HepG2 (cell line): ENCODE measurements around the gene SYT14. TPM values are rescaled to one million over a fixed set of nuclear protein-coding genes. Genes with fewer than 3 reads are reported as not detected.

ENCODE experiments used
- ATAC-seq: fragments of 200-7000 bp; cut with Tn5 transposase; 3 replicates; pipeline ENCODE4 v1.9.1; 2020; ENCODE audit warnings: mild to moderate bottlenecking, moderate library complexity
- BruUV-seq: library from RNA; stranded (reverse); fragments of 400-500 nt; replicated peaks from 2 replicates; lab custom pipeline; 2021; lab: Mats Ljungman, UMichigan
- CTCF ChIA-PET: fragments of 300-600 bp; formaldehyde crosslinking; extraction: SDS; loops from one replicate; lab custom pipeline; 2021; ENCODE audit warnings: low total read pairs, inconsistent platforms, low intra/inter-chr PET ratio; lab: Yijun Ruan, JAX
- POLR2A ChIA-PET: fragments of 350-600 bp; sonication (Branson Sonifier 250); formaldehyde crosslinking; loops from one replicate; lab custom pipeline; 2020; ENCODE audit warnings: antibody characterized with exemption, inconsistent platforms; lab: Yijun Ruan, JAX
- DNase-seq: peaks from one replicate; pipeline ENCODE4 v3.0.0-alpha.2; 2015; ENCODE audit warnings: low spot score
- FAIRE-seq: peaks from 3 replicates; lab custom pipeline; 2011; peaks lifted over from hg19 to GRCh38; lab: Jason Lieb, UNC
- H2AFZ ChIP-seq: one replicate; pipeline ENCODE4 v1.6.1; 2011; ENCODE audit warnings: low read length, inconsistent platforms
- H3K27ac ChIP-seq: fragments of 300-600 bp; 3 replicates; pipeline ENCODE4 v1.8.0; 2011; ENCODE audit warnings: mixed run types, mild to moderate bottlenecking, mixed read lengths, low read length, inconsistent platforms; ENCODE audit not compliant: insufficient read depth; ENCODE audit errors: extremely low read length
- H3K27me3 ChIP-seq, 2 experiments: fragments of 200-600 bp in 1 of 2; 2 replicates in 1 of 2; 3 replicates in 1 of 2; pipeline versions ENCODE4 v1.6.0 to v1.8.0; 2011; ENCODE audit warnings: low read length in 2 of 2, mild to moderate bottlenecking in 2 of 2, moderate library complexity in 2 of 2, inconsistent platforms in 1 of 2; ENCODE audit not compliant: insufficient read depth in 2 of 2, control insufficient read depth in 1 of 2
- H3K36me3 ChIP-seq, 2 experiments: fragments of 200-600 bp in 1 of 2; replicated peaks in 1 of 2; 2 replicates in 1 of 2; 3 replicates in 1 of 2; pipeline versions ENCODE4 v1.5.1 to v1.8.0; 2011; ENCODE audit warnings: low read length in 2 of 2, inconsistent platforms in 1 of 2; ENCODE audit not compliant: insufficient read depth in 2 of 2, control insufficient read depth in 1 of 2
- H3K4me1 ChIP-seq: 2 replicates; pipeline ENCODE4 v1.5.1; 2012; ENCODE audit warnings: low read length, inconsistent platforms; ENCODE audit not compliant: insufficient read depth
- H3K4me2 ChIP-seq: 2 replicates; pipeline ENCODE4 v1.6.0; 2011; ENCODE audit warnings: low read depth, low read length, inconsistent platforms
- H3K4me3 ChIP-seq, 3 experiments: fragments of 200-600 bp in 1 of 3; sonication (generic), shearing (Covaris generic) in 1 of 3; replicated peaks in 1 of 3; 2 replicates each; pipeline ENCODE4 v1.5.1; 2011 to 2016; ENCODE audit warnings: low read length in 3 of 3, inconsistent platforms in 2 of 3, low read depth in 2 of 3, mild to moderate bottlenecking in 2 of 3, control low read depth in 1 of 3, mixed read lengths in 1 of 3; ENCODE audit not compliant: insufficient read depth in 1 of 3
- H3K79me2 ChIP-seq: one replicate; pipeline ENCODE4 v1.6.1; 2011; ENCODE audit warnings: low read length, inconsistent platforms; ENCODE audit not compliant: insufficient read depth
- H3K9ac ChIP-seq: 2 replicates; pipeline ENCODE4 v1.6.0; 2011; ENCODE audit warnings: mild to moderate bottlenecking, low read depth, low read length, inconsistent platforms; ENCODE audit not compliant: insufficient read depth
- H3K9me3 ChIP-seq: 2 replicates; pipeline ENCODE4 v1.5.1; 2012; ENCODE audit warnings: mild to moderate bottlenecking, low read length
- H4K20me1 ChIP-seq: 2 replicates; pipeline ENCODE4 v1.6.0; 2011; ENCODE audit warnings: inconsistent platforms, mild to moderate bottlenecking, low read length, moderate library complexity; ENCODE audit not compliant: insufficient read depth
- BRD4 ChIP-seq: sonication (generic); formaldehyde crosslinking; IDR thresholded peaks from 2 replicates; pipeline ENCODE4 v1.4.0; 2020; ENCODE audit warnings: missing genetic modification reagents
- DNMT3B ChIP-seq: conservative IDR thresholded peaks from 2 replicates; pipeline ENCODE4 v1.6.1; 2016; ENCODE audit warnings: missing biosample characterization, control low read depth
- FOSL2 ChIP-seq: sonication (generic); formaldehyde crosslinking; IDR thresholded peaks from 2 replicates; pipeline ENCODE4 v1.4.0; 2020; ENCODE audit warnings: missing genetic modification reagents
- GPN1 ChIP-seq: sonication (generic); formaldehyde crosslinking; IDR thresholded peaks from 2 replicates; pipeline ENCODE4 v1.5.1; 2020; ENCODE audit warnings: missing genetic modification reagents, borderline replicate concordance
- HNRNPL ChIP-seq: fragments of 200-400 bp; formaldehyde crosslinking; IDR thresholded peaks from 2 replicates; pipeline ENCODE4 v1.6.1; 2017; ENCODE audit warnings: mild to moderate bottlenecking, low read depth, low read length
- IKZF5 ChIP-seq: IDR thresholded peaks from 2 replicates; pipeline ENCODE4 v1.6.1; 2018; ENCODE audit warnings: missing genetic modification reagents, mild to moderate bottlenecking, missing compliant biosample characterization
- PAF1 ChIP-seq: IDR thresholded peaks from 2 replicates; pipeline ENCODE4 v1.6.1; 2016; ENCODE audit warnings: missing genetic modification reagents, missing compliant biosample characterization
- SMAD3 ChIP-seq: sonication (generic); formaldehyde crosslinking; IDR thresholded peaks from 2 replicates; pipeline ENCODE4 v1.4.0; 2020; ENCODE audit warnings: missing genetic modification reagents
- ZNF446 ChIP-seq: sonication (generic); formaldehyde crosslinking; IDR thresholded peaks from 2 replicates; pipeline ENCODE4 v1.5.0; 2020; ENCODE audit warnings: mild to moderate bottlenecking, missing genetic modification reagents
- WGBS: methylation state at CpG from one replicate; pipeline ENCODE4 v1.1.6; 2017; ENCODE audit warnings: low lambda C conversion rate; 5-methylcytosine and 5-hydroxymethylcytosine counted together
- in situ Hi-C: cut with HindIII; loops from 2 replicates; pipeline ENCODE4 v1.10.0; 2017; ENCODE audit warnings: low pct_unique_long_range_greater_than_20kb; ENCODE audit not compliant: extremely low pct_ligation_motif_present
- intact Hi-C: fragments of 100-400 bp; cut with micrococcal nuclease; formaldehyde crosslinking; loops from one replicate; pipeline ENCODE4 v1.10.0; 2022; ENCODE audit not compliant: unreplicated experiment
- polyA plus RNA-seq, 8 experiments: library from polyadenylated mRNA; depleted of rRNA in 3 of 8; stranded (reverse) in 7 of 8; unstranded in 1 of 8; fragments of >200 nt; fragmentation: Illumina TruSeq in 4 of 8; extraction: Trizol in 4 of 8; gene quantifications; 2 replicates each; pipeline versions ENCODE4 v1.2.1 to v1.2.3, GENCODE V29; 2011 to 2016; ENCODE audit warnings: low read depth in 4 of 8, missing spikeins in 1 of 8, mixed read lengths in 1 of 8; ENCODE audit not compliant: insufficient read depth in 1 of 8
- total RNA-seq, 5 experiments: library from RNA; depleted of rRNA; stranded (reverse); fragments of >200 nt; fragmentation: Illumina TruSeq; extraction: Trizol; gene quantifications; 2 replicates each; pipeline ENCODE4 v1.2.3, GENCODE V29; 2016; ENCODE audit warnings: low read depth in 1 of 5
- TF ChIP-seq, protein P1 (sequence below): sonication (generic); formaldehyde crosslinking; conservative IDR thresholded peaks from 2 replicates; pipeline ENCODE4 v1.8.0; 2022; ENCODE audit warnings: missing genetic modification reagents
- TF ChIP-seq, protein P2 (sequence below): IDR thresholded peaks from 2 replicates; pipeline ENCODE4 v1.6.1; 2016; ENCODE audit warnings: low read depth, borderline replicate concordance

The SYT14 gene
- total and polyA plus RNA-seq, 2 of the 13 experiments (the other 11 are each of a cell fraction or from before 2014, with no cell fraction given) = not detected

DNA sequence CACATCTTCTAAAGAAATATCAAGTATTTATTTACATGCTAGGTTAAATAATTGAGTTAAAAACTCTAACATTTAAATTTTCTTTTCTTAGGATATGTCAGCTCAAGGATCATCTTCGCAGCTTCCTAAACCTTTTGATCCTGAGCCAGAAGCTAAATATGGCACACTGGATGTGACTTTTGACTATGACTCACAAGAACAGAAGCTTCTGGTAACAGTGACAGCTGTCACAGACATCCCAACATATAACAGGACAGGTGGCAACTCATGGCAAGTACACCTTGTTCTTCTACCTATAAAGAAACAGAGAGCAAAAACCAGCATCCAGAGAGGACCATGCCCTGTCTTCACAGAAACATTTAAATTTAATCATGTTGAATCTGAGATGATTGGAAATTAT, 161.9 kb downstream of the SYT14 start:
- 3% methylated on average over 1 of the region's 1 CpG for WGBS
- DNase-seq = no peak
- ChIA-PET CTCF (no interaction called here), POLR2A (no interaction called here)
- H3K27me3 ChIP-seq = no peaks in the 10 kb centered on the region
- in situ Hi-C loops (no loop called here), intact Hi-C loops (no loop called here)
- H3K9me3 ChIP-seq = no peaks in the 10 kb centered on the region
- no peak overlapping the region for H3K4me2 ChIP-seq
- H4K20me1 ChIP-seq = no peaks in the 10 kb centered on the region
- no peaks in the 10 kb centered on the region for H3K36me3 ChIP-seq
- H3K4me3 ChIP-seq = no peak overlapping the region
- FAIRE-seq = no peak
- no peak for ATAC-seq
- no TSS peak for BruUV-seq
- no peak overlapping the region for H3K9ac ChIP-seq
- H3K27ac ChIP-seq = no peak overlapping the region
- no peaks in the 10 kb centered on the region for H3K4me1 ChIP-seq
- H2AFZ ChIP-seq = no peak overlapping the region
- H3K79me2 ChIP-seq = no peaks in the 10 kb centered on the region
- no peak for TF ChIP-seq ZNF446 (CRISPR knock-in tag)
- TF ChIP-seq, protein P1, sequence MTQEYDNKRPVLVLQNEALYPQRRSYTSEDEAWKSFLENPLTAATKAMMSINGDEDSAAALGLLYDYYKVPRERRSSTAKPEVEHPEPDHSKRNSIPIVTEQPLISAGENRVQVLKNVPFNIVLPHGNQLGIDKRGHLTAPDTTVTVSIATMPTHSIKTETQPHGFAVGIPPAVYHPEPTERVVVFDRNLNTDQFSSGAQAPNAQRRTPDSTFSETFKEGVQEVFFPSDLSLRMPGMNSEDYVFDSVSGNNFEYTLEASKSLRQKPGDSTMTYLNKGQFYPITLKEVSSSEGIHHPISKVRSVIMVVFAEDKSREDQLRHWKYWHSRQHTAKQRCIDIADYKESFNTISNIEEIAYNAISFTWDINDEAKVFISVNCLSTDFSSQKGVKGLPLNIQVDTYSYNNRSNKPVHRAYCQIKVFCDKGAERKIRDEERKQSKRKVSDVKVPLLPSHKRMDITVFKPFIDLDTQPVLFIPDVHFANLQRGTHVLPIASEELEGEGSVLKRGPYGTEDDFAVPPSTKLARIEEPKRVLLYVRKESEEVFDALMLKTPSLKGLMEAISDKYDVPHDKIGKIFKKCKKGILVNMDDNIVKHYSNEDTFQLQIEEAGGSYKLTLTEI = no peak
- TF ChIP-seq SMAD3 (CRISPR knock-in tag) = no peak
- no peak for TF ChIP-seq IKZF5
- TF ChIP-seq, protein P2, sequence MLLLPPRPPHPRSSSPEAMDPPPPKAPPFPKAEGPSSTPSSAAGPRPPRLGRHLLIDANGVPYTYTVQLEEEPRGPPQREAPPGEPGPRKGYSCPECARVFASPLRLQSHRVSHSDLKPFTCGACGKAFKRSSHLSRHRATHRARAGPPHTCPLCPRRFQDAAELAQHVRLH (CRISPR knock-in tag) = no peak
- TF ChIP-seq BRD4 = no peak
- no peak for TF ChIP-seq GPN1 (CRISPR knock-in tag)
- TF ChIP-seq FOSL2 (CRISPR knock-in tag) = no peak
- no peak for TF ChIP-seq PAF1
- TF ChIP-seq DNMT3B (CRISPR knock-in tag) = no peak
- no peak for TF ChIP-seq HNRNPL
- TF ChIP-seq, all 625 proteins: peak for 0
